B cell (primary cell): ENCODE results near the gene HOPX. TPM values are rescaled to one million over a fixed set of nuclear protein-coding genes. Genes with fewer than 3 reads are reported as not detected.
"Not testable (repeated sequence)": the region's sequence is repeated elsewhere in the genome, so short reads cannot be mapped to it uniquely, and the experiment has no call there.

Experiments used
- ATAC-seq: fragments of 200-7000 bp; cut with Tn5 transposase; one replicate; pipeline ENCODE4 v1.10.0; 2021; ENCODE audit warnings: low read depth, mild to moderate bottlenecking, moderate number of reproducible peaks, moderate library complexity
- CTCF ChIA-PET: fragments of 350-600 bp; sonication (Branson Sonifier 250); formaldehyde crosslinking; loops from one replicate; lab custom pipeline; 2021; ENCODE audit warnings: antibody characterized with exemption, inconsistent platforms; lab: Charles Lee
- POLR2A ChIA-PET: fragments of 350-600 bp; sonication (Branson Sonifier 250); formaldehyde crosslinking; loops from one replicate; lab custom pipeline; 2021; ENCODE audit warnings: antibody characterized with exemption; lab: Charles Lee
- DNase-seq: peaks from one replicate; pipeline ENCODE4 v3.0.0; 2013
- H2AFZ ChIP-seq: 2 replicates; pipeline ENCODE4 v1.6.1; 2012; ENCODE audit warnings: mild to moderate bottlenecking, low read depth, low read length; ENCODE audit not compliant: insufficient read depth, poor library complexity, severe bottlenecking
- H3K27ac ChIP-seq, 2 donors: 1 replicate in 1 of 2; 2 replicates in 1 of 2; pipeline ENCODE4 v1.5.1; 2012 to 2013; ENCODE audit warnings: low read length in 2 of 2, mild to moderate bottlenecking in 2 of 2, moderate library complexity in 1 of 2
- H3K27me3 ChIP-seq, 4 experiments: fragments of 200-600 bp in 1 of 4; sonication (generic) in 1 of 4; replicated peaks in 1 of 4; 1 replicate in 2 of 4; 2 replicates in 2 of 4; pipeline versions ENCODE4 v1.6.1 to v1.7.0; 2013 to 2016; ENCODE audit warnings: low read length in 3 of 4, mild to moderate bottlenecking in 2 of 4, mixed read lengths in 1 of 4, moderate library complexity in 1 of 4; ENCODE audit not compliant: insufficient read depth in 4 of 4, control insufficient read depth in 3 of 4; ENCODE audit errors: control extremely low read depth in 1 of 4
- H3K36me3 ChIP-seq, 2 experiments: replicated peaks in 1 of 2; 1 replicate in 1 of 2; 2 replicates in 1 of 2; pipeline versions ENCODE4 v1.6.1 to v1.7.1; 2013; ENCODE audit warnings: low read length in 1 of 2; ENCODE audit not compliant: insufficient read depth in 2 of 2, control insufficient read depth in 1 of 2; ENCODE audit errors: control extremely low read depth in 1 of 2, extremely low read depth in 1 of 2
- H3K4me1 ChIP-seq, 2 donors: fragments of 200-600 bp in 1 of 2; sonication (generic) in 1 of 2; 1 replicate in 1 of 2; 2 replicates in 1 of 2; pipeline versions ENCODE4 v1.5.1 to v1.6.1; 2013 to 2017; ENCODE audit warnings: low read length in 2 of 2; ENCODE audit not compliant: control insufficient read depth in 2 of 2, insufficient read depth in 2 of 2
- H3K4me2 ChIP-seq: replicated peaks from 2 replicates; pipeline ENCODE3; 2012; ENCODE audit warnings: mild to moderate bottlenecking, low read depth, low read length; ENCODE audit not compliant: poor library complexity, severe bottlenecking
- H3K4me3 ChIP-seq, 5 experiments: fragments of 200-600 bp in 1 of 5; sonication (generic) in 1 of 5; 1 replicate in 3 of 5; 2 replicates in 2 of 5; pipeline versions ENCODE4 v1.5.1 to v1.7.0; 2011 to 2016; ENCODE audit warnings: low read length in 4 of 5, mild to moderate bottlenecking in 4 of 5, low read depth in 2 of 5, control low read depth in 1 of 5, moderate library complexity in 1 of 5; ENCODE audit not compliant: insufficient read depth in 1 of 5; ENCODE audit errors: control extremely low read depth in 1 of 5, extremely low read depth in 1 of 5
- H3K79me2 ChIP-seq: fragments of 200-600 bp; sonication (generic); one replicate; pipeline ENCODE4 v1.6.0; 2016; ENCODE audit warnings: low read length; ENCODE audit not compliant: control insufficient read depth, insufficient read depth
- H3K9ac ChIP-seq: fragments of 200-600 bp; sonication (generic); 2 replicates; pipeline ENCODE4 v1.6.1; 2017; ENCODE audit warnings: mild to moderate bottlenecking, low read length, moderate library complexity
- H3K9me3 ChIP-seq, 3 donors: one replicate each; pipeline versions ENCODE4 v1.6.1 to v1.7.1; 2013; ENCODE audit warnings: low read length in 2 of 3; ENCODE audit not compliant: control insufficient read depth in 2 of 3, insufficient read depth in 1 of 3; ENCODE audit errors: control extremely low read depth in 1 of 3
- H4K20me1 ChIP-seq: 2 replicates; pipeline ENCODE4 v1.6.0; 2012; ENCODE audit warnings: mild to moderate bottlenecking, low read length; ENCODE audit not compliant: insufficient read depth, control insufficient read depth, poor library complexity, severe bottlenecking
- H3K27ac Mint-ChIP-seq: one replicate; pipeline ENCODE4 v1.8.0; 2021; ENCODE audit warnings: mixed read lengths
- H3K27me3 Mint-ChIP-seq: one replicate; pipeline ENCODE4 v1.8.0; 2021; ENCODE audit warnings: mixed read lengths
- H3K4me1 Mint-ChIP-seq: one replicate; pipeline ENCODE4 v1.8.0; 2021; ENCODE audit warnings: mixed read lengths
- H3K4me3 Mint-ChIP-seq: one replicate; pipeline ENCODE4 v1.8.0; 2021; ENCODE audit warnings: mixed read lengths
- H3K9me3 Mint-ChIP-seq: one replicate; pipeline ENCODE4 v1.8.0; 2022; ENCODE audit warnings: mixed read lengths; ENCODE audit not compliant: insufficient read depth
- EZH2 ChIP-seq: IDR thresholded peaks from 2 replicates; pipeline ENCODE4 v1.6.1; 2012; ENCODE audit warnings: borderline replicate concordance, low read depth, mild to moderate bottlenecking, moderate library complexity, low read length; ENCODE audit not compliant: insufficient read depth, poor library complexity, severe bottlenecking
- WGBS: methylation state at CpG from one replicate; pipeline ENCODE4 v1.1.5; 2013; ENCODE audit warnings: missing lambda C conversion rate; ENCODE audit not compliant: insufficient coverage; 5-methylcytosine and 5-hydroxymethylcytosine counted together
- intact Hi-C: fragments of 100-400 bp; cut with micrococcal nuclease; formaldehyde crosslinking; loops from one replicate; pipeline ENCODE4 v1.10.0; 2022
- polyA plus RNA-seq: library from polyadenylated mRNA; depleted of rRNA; stranded (reverse); fragments of >200 nt; gene quantifications from 2 replicates; pipeline ENCODE4 v1.2.3, GENCODE V29; 2012
- total RNA-seq, 2 donors: library from RNA; stranded (reverse); fragments of 120-200 nt in 1 of 2; gene quantifications; 1 replicate in 1 of 2; 2 replicates in 1 of 2; pipeline versions ENCODE4 v1.2.3 to v1.2.4, GENCODE V29; 2013 to 2022
- TF ChIP-seq, protein P1 (sequence below): fragments of 200-600 bp; IDR thresholded peaks from one replicate; pipeline ENCODE4 v1.8.0; 2022; ENCODE audit warnings: antibody characterized with exemption, mild to moderate bottlenecking

HOPX gene
- total and polyA plus RNA-seq, 2 donors (not counting 1 experiment from before 2014, with no cell fraction given), result 7.4 to 29.2 TPM

DNA sequence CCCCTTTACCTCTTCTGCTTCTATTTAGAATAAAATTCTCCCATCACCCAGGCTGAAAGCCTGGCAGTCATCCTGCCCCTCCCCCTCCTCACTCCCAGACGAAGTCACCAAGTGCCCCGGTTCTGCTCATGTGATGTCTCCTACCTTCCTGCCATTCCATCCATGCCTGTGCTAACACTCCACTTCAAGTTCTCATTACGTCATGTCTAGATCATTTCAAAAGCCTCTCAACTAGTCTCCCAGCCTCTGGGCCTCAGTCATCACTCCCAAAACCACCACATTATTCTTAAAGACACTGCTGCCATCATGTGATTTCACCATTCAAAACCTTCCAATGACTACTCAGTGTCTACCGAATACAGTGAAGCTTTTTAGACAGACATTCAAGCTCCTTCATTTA, 17.2 kb upstream of the HOPX start:
- DNase-seq, result no peak
- no peaks in the 10 kb centered on the region for H3K36me3 ChIP-seq
- TF ChIP-seq, protein P1, sequence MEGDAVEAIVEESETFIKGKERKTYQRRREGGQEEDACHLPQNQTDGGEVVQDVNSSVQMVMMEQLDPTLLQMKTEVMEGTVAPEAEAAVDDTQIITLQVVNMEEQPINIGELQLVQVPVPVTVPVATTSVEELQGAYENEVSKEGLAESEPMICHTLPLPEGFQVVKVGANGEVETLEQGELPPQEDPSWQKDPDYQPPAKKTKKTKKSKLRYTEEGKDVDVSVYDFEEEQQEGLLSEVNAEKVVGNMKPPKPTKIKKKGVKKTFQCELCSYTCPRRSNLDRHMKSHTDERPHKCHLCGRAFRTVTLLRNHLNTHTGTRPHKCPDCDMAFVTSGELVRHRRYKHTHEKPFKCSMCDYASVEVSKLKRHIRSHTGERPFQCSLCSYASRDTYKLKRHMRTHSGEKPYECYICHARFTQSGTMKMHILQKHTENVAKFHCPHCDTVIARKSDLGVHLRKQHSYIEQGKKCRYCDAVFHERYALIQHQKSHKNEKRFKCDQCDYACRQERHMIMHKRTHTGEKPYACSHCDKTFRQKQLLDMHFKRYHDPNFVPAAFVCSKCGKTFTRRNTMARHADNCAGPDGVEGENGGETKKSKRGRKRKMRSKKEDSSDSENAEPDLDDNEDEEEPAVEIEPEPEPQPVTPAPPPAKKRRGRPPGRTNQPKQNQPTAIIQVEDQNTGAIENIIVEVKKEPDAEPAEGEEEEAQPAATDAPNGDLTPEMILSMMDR, result no peak
- no peak for TF ChIP-seq EZH2
- H3K27me3 Mint-ChIP-seq, result no peaks in the 10 kb centered on the region
- H4K20me1 ChIP-seq, result no peaks in the 10 kb centered on the region
- H3K4me1 Mint-ChIP-seq, result peaks cover 6% of the 10 kb centered on the region
- no peaks in the 10 kb centered on the region for H3K27me3 ChIP-seq
- H3K79me2 ChIP-seq, result no peaks in the 10 kb centered on the region
- ATAC-seq, result no peak
- H3K4me3 Mint-ChIP-seq, result no peak overlapping the region
- H3K4me3 ChIP-seq, result no peak overlapping the region
- no peaks in the 10 kb centered on the region for H3K9me3 Mint-ChIP-seq
- CTCF ChIA-PET, result no interaction called here
- no peak overlapping the region for H3K4me2 ChIP-seq
- no peak overlapping the region for H2AFZ ChIP-seq
- no peak overlapping the region for H3K27ac Mint-ChIP-seq
- 92% methylated on average over 4 of the region's 4 CpGs for WGBS
- no peaks in the 10 kb centered on the region for H3K9me3 ChIP-seq
- POLR2A ChIA-PET, result no interaction called here
- no peak overlapping the region for H3K9ac ChIP-seq
- intact Hi-C loops, result no loop called here
- H3K27ac ChIP-seq, result no peak overlapping the region
- peaks cover 0 to 4% of the 10 kb centered on the region in 2 donors for H3K4me1 ChIP-seq

GRCh38 chr4:56696056-56696455, 15.0 kb upstream of the HOPX start:
- no peaks in the 10 kb centered on the region for H3K79me2 ChIP-seq
- ChIA-PET POLR2A (no interaction called here), CTCF (no interaction called here)
- 98% methylated on average over 5 of the region's 5 CpGs for WGBS
- no peak overlapping the region for H3K4me3 ChIP-seq
- TF ChIP-seq, protein P1, result no peak
- TF ChIP-seq EZH2, result no peak
- DNase-seq (no peak), ATAC-seq (no peak)
- Mint-ChIP-seq H3K27ac (no peak overlapping the region), H3K4me3 (no peak overlapping the region), H3K9me3 (no peaks in the 10 kb centered on the region), H3K27me3 (no peaks in the 10 kb centered on the region), H3K4me1 (no peaks in the 10 kb centered on the region)
- H2AFZ ChIP-seq, result no peak overlapping the region
- H3K9me3 ChIP-seq, result no peaks in the 10 kb centered on the region
- H3K27ac ChIP-seq, result no peak overlapping the region
- intact Hi-C loops, result no loop called here
- no peak overlapping the region for H3K4me2 ChIP-seq
- no peaks in the 10 kb centered on the region for H3K36me3 ChIP-seq
- H3K9ac ChIP-seq, result no peak overlapping the region
- peaks cover 0 to 2% (median 0%) of the 10 kb centered on the region in 4 experiments for H3K27me3 ChIP-seq
- no peaks in the 10 kb centered on the region for H4K20me1 ChIP-seq
- peaks cover 0 to 2% of the 10 kb centered on the region in 2 donors for H3K4me1 ChIP-seq

- H2AFZ ChIP-seq, H3K27ac Mint-ChIP-seq, DNase-seq, H3K4me3 Mint-ChIP-seq, H3K27me3 ChIP-seq, H3K4me1 ChIP-seq, POLR2A ChIA-PET, CTCF ChIA-PET, H3K4me2 ChIP-seq, H3K4me3 ChIP-seq, H3K4me1 Mint-ChIP-seq, H3K27ac ChIP-seq, H3K9me3 ChIP-seq, H3K36me3 ChIP-seq, H3K9ac ChIP-seq, ATAC-seq, H3K9me3 Mint-ChIP-seq, intact Hi-C loops, H3K79me2 ChIP-seq, H4K20me1 ChIP-seq, H3K27me3 Mint-ChIP-seq: not testable (repeated sequence)
- 98% methylated on average over 8 of the region's 35 CpGs for WGBS
These were observed 12.4 kb upstream of the HOPX start for GRCh38 chr4:56693476-56693875.
